RWPE1 (cell line): Measurements from ENCODE around the gene MAS1.

Experiments
- CTCF ChIA-PET: fragments of 350-600 bp; sonication (Branson Sonifier 250); formaldehyde crosslinking; extraction: SDS; loops from one replicate; lab custom pipeline; 2021; lab: Yijun Ruan, JAX
- POLR2A ChIA-PET: fragments of 400-600 bp; formaldehyde crosslinking; extraction: SDS; loops from one replicate; lab custom pipeline; 2020; ENCODE audit warnings: antibody characterized with exemption; ENCODE audit not compliant: low non-redundant PET; lab: Yijun Ruan, JAX
- DNase-seq: peaks from one replicate; pipeline ENCODE4 v3.0.0; 2012; ENCODE audit warnings: low spot score
- H3K27ac ChIP-seq: fragments of 450-650 bp; 2 replicates; pipeline ENCODE4 v1.5.1; 2017
- TF ChIP-seq, protein P1 (sequence below): fragments of 450-650 bp; conservative IDR thresholded peaks from 2 replicates; pipeline ENCODE4 v1.5.1; 2017; ENCODE audit warnings: low read depth, mild to moderate bottlenecking

MAS1 gene

GRCh38 chr6:159877256-159877808, 13.5 kb upstream of the MAS1 start:
- TF ChIP-seq, protein P1, sequence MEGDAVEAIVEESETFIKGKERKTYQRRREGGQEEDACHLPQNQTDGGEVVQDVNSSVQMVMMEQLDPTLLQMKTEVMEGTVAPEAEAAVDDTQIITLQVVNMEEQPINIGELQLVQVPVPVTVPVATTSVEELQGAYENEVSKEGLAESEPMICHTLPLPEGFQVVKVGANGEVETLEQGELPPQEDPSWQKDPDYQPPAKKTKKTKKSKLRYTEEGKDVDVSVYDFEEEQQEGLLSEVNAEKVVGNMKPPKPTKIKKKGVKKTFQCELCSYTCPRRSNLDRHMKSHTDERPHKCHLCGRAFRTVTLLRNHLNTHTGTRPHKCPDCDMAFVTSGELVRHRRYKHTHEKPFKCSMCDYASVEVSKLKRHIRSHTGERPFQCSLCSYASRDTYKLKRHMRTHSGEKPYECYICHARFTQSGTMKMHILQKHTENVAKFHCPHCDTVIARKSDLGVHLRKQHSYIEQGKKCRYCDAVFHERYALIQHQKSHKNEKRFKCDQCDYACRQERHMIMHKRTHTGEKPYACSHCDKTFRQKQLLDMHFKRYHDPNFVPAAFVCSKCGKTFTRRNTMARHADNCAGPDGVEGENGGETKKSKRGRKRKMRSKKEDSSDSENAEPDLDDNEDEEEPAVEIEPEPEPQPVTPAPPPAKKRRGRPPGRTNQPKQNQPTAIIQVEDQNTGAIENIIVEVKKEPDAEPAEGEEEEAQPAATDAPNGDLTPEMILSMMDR, result no peak
- no peak for DNase-seq
- H3K27ac ChIP-seq, result no peak overlapping the region
- CTCF ChIA-PET, result interaction anchor here (0.6 kb wide), 1 partner anchor 20 kb away, joined by 3 read pairs; no protein-coding TSS in a partner anchor
- POLR2A ChIA-PET, result no interaction called here

- ChIA-PET POLR2A (no interaction called here), CTCF (interaction anchor here (0.7 kb wide), 1 partner anchor 68 kb away, joined by 3 read pairs; no protein-coding TSS in a partner anchor)
Measured at GRCh38 chr6:159878341-159878740, 12.4 kb upstream of the MAS1 start.

DNA sequence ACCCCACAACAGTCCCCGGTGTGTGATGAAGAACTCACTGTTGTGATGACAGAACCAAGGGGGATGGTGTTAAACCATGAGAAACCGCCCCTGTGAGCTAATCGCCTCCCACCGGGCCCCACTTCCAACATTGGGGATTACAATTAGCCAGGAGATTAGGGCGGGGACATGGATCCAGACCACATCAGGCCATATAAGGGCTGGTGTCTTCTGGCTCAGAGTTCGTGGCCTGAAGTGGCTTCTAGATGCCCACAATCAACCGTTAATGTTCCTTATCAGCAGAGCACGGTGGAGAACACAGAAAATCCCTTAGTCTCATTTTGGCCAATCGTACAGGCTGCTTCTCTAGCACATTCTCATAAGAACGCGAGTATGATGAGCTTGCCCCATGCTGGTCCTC, 10.9 kb upstream of the MAS1 start:
- ChIA-PET CTCF (no interaction called here), POLR2A (no interaction called here)
- DNase-seq, result no peak
- TF ChIP-seq, protein P1, result no peak
- no peak overlapping the region for H3K27ac ChIP-seq

More at GRCh38 chr6:159878341-159878740, 12.4 kb upstream of the MAS1 start:
- DNase-seq, result no peak
- TF ChIP-seq, protein P1, result no peak
- no peak overlapping the region for H3K27ac ChIP-seq

- CTCF ChIA-PET, result interaction anchor here (0.7 kb wide), 1 partner anchor 10 kb away, joined by 5 read pairs; no protein-coding TSS in a partner anchor
- no peak overlapping the region for H3K27ac ChIP-seq
- TF ChIP-seq, protein P1, result no peak
- POLR2A ChIA-PET, result no interaction called here
- no peak for DNase-seq
Measured at GRCh38 chr6:159880412-159880975, 10.3 kb upstream of the MAS1 start.

DNA sequence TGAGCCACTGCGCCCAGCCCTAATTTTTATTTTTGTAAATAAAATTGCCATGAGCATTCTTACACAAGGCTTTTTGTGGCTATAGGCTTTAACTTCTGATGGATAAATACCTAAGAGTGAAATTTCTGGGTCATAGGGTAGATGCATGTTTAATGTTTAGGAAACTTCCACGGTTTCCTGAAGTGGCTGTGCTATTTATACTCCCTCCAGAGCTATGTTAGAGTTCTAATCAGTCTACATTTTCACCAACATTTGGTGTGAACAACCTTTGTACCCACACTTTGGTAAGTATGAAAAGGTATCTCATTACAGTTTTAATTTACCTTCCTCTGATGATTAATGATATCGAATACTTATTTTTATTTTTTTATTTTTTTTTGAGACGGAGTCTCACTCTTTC, 6.1 kb upstream of the MAS1 start:
- TF ChIP-seq, protein P1, result no peak
- CTCF ChIA-PET, result no interaction called here
- POLR2A ChIA-PET, result no interaction called here
- no peak for DNase-seq
- no peak overlapping the region for H3K27ac ChIP-seq

- no peak overlapping the region for H3K27ac ChIP-seq
- CTCF ChIA-PET, result no interaction called here
- POLR2A ChIA-PET, result no interaction called here
- no peak for DNase-seq
- TF ChIP-seq, protein P1, result no peak
Measured at GRCh38 chr6:159886270-159886669, 4.5 kb upstream of the MAS1 start.
